Measurements from ENCODE around the gene HOXC9.

- TF ChIP-seq, protein P1, sequence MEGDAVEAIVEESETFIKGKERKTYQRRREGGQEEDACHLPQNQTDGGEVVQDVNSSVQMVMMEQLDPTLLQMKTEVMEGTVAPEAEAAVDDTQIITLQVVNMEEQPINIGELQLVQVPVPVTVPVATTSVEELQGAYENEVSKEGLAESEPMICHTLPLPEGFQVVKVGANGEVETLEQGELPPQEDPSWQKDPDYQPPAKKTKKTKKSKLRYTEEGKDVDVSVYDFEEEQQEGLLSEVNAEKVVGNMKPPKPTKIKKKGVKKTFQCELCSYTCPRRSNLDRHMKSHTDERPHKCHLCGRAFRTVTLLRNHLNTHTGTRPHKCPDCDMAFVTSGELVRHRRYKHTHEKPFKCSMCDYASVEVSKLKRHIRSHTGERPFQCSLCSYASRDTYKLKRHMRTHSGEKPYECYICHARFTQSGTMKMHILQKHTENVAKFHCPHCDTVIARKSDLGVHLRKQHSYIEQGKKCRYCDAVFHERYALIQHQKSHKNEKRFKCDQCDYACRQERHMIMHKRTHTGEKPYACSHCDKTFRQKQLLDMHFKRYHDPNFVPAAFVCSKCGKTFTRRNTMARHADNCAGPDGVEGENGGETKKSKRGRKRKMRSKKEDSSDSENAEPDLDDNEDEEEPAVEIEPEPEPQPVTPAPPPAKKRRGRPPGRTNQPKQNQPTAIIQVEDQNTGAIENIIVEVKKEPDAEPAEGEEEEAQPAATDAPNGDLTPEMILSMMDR (IDR thresholded peaks at IDR 0.05; ENCODE audit: low read depth, low read length, missing input control) = no peak
- TF ChIP-seq REST (IDR thresholded peaks at IDR 0.05) = no peak
- TF ChIP-seq YY1 (IDR thresholded peaks at IDR 0.05) = no peak
- TF ChIP-seq TAF1 (conservative IDR thresholded peaks at IDR 0.05) = no peak
- TF ChIP-seq, protein P2, sequence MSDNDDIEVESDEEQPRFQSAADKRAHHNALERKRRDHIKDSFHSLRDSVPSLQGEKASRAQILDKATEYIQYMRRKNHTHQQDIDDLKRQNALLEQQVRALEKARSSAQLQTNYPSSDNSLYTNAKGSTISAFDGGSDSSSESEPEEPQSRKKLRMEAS (IDR thresholded peaks at IDR 0.05) = no peak
- no peak for TF ChIP-seq SP1 (IDR thresholded peaks at IDR 0.05)
- no peak for TF ChIP-seq RAD21 (IDR thresholded peaks at IDR 0.05)
- TF ChIP-seq JUND (IDR thresholded peaks at IDR 0.05) = no peak
- TF ChIP-seq EGR1 (IDR thresholded peaks at IDR 0.05; ENCODE audit: low read depth in 2 of 2) = no peak
- no peak for TF ChIP-seq GABPA (IDR thresholded peaks at IDR 0.05 in 1 of 2, conservative IDR thresholded peaks at IDR 0.05 in 1 of 2)
- no peak for TF ChIP-seq HNF4A (conservative IDR thresholded peaks at IDR 0.05)
- no peak for TF ChIP-seq ZBTB33 (IDR thresholded peaks at IDR 0.05)
Measured at GRCh38 chr12:54027442-54027786, 27.5 kb downstream of the HOXC9 start.

All from liver (tissue), 3 donors.